HepG2 (cell line): ENCODE results near the gene CACNB4. TPM values are rescaled to one million over a fixed set of nuclear protein-coding genes. Genes with fewer than 3 reads are reported as not detected.

Experiments used
- ATAC-seq: fragments of 200-7000 bp; cut with Tn5 transposase; 3 replicates; pipeline ENCODE4 v1.9.1; 2020; ENCODE audit warnings: mild to moderate bottlenecking, moderate library complexity
- BruUV-seq: library from RNA; stranded (reverse); fragments of 400-500 nt; replicated peaks from 2 replicates; lab custom pipeline; 2021; lab: Mats Ljungman, UMichigan
- CTCF ChIA-PET: fragments of 300-600 bp; formaldehyde crosslinking; extraction: SDS; loops from one replicate; lab custom pipeline; 2021; ENCODE audit warnings: low total read pairs, inconsistent platforms, low intra/inter-chr PET ratio; lab: Yijun Ruan, JAX
- POLR2A ChIA-PET: fragments of 350-600 bp; sonication (Branson Sonifier 250); formaldehyde crosslinking; loops from one replicate; lab custom pipeline; 2020; ENCODE audit warnings: antibody characterized with exemption, inconsistent platforms; lab: Yijun Ruan, JAX
- DNase-seq: peaks from one replicate; pipeline ENCODE4 v3.0.0-alpha.2; 2015; ENCODE audit warnings: low spot score
- FAIRE-seq: peaks from 3 replicates; lab custom pipeline; 2011; peaks lifted over from hg19 to GRCh38; lab: Jason Lieb, UNC
- H2AFZ ChIP-seq: one replicate; pipeline ENCODE4 v1.6.1; 2011; ENCODE audit warnings: low read length, inconsistent platforms
- H3K27ac ChIP-seq: fragments of 300-600 bp; 3 replicates; pipeline ENCODE4 v1.8.0; 2011; ENCODE audit warnings: mixed run types, mild to moderate bottlenecking, mixed read lengths, low read length, inconsistent platforms; ENCODE audit not compliant: insufficient read depth; ENCODE audit errors: extremely low read length
- H3K27me3 ChIP-seq, 2 experiments: fragments of 200-600 bp in 1 of 2; 2 replicates in 1 of 2; 3 replicates in 1 of 2; pipeline versions ENCODE4 v1.6.0 to v1.8.0; 2011; ENCODE audit warnings: low read length in 2 of 2, mild to moderate bottlenecking in 2 of 2, moderate library complexity in 2 of 2, inconsistent platforms in 1 of 2; ENCODE audit not compliant: insufficient read depth in 2 of 2, control insufficient read depth in 1 of 2
- H3K36me3 ChIP-seq, 2 experiments: fragments of 200-600 bp in 1 of 2; replicated peaks in 1 of 2; 2 replicates in 1 of 2; 3 replicates in 1 of 2; pipeline versions ENCODE4 v1.5.1 to v1.8.0; 2011; ENCODE audit warnings: low read length in 2 of 2, inconsistent platforms in 1 of 2; ENCODE audit not compliant: insufficient read depth in 2 of 2, control insufficient read depth in 1 of 2
- H3K4me1 ChIP-seq: 2 replicates; pipeline ENCODE4 v1.5.1; 2012; ENCODE audit warnings: low read length, inconsistent platforms; ENCODE audit not compliant: insufficient read depth
- H3K4me2 ChIP-seq: 2 replicates; pipeline ENCODE4 v1.6.0; 2011; ENCODE audit warnings: low read depth, low read length, inconsistent platforms
- H3K4me3 ChIP-seq, 3 experiments: fragments of 200-600 bp in 1 of 3; sonication (generic), shearing (Covaris generic) in 1 of 3; replicated peaks in 1 of 3; 2 replicates each; pipeline ENCODE4 v1.5.1; 2011 to 2016; ENCODE audit warnings: low read length in 3 of 3, inconsistent platforms in 2 of 3, low read depth in 2 of 3, mild to moderate bottlenecking in 2 of 3, control low read depth in 1 of 3, mixed read lengths in 1 of 3; ENCODE audit not compliant: insufficient read depth in 1 of 3
- H3K79me2 ChIP-seq: one replicate; pipeline ENCODE4 v1.6.1; 2011; ENCODE audit warnings: low read length, inconsistent platforms; ENCODE audit not compliant: insufficient read depth
- H3K9ac ChIP-seq: 2 replicates; pipeline ENCODE4 v1.6.0; 2011; ENCODE audit warnings: mild to moderate bottlenecking, low read depth, low read length, inconsistent platforms; ENCODE audit not compliant: insufficient read depth
- H3K9me3 ChIP-seq: 2 replicates; pipeline ENCODE4 v1.5.1; 2012; ENCODE audit warnings: mild to moderate bottlenecking, low read length
- H4K20me1 ChIP-seq: 2 replicates; pipeline ENCODE4 v1.6.0; 2011; ENCODE audit warnings: inconsistent platforms, mild to moderate bottlenecking, low read length, moderate library complexity; ENCODE audit not compliant: insufficient read depth
- CEBPZ ChIP-seq: IDR thresholded peaks from 2 replicates; pipeline ENCODE4 v1.6.1; 2012; ENCODE audit warnings: low read length, improper control_type of control experiment
- DBP ChIP-seq: sonication (generic); formaldehyde crosslinking; IDR thresholded peaks from 2 replicates; pipeline ENCODE4 v1.4.0; 2020; ENCODE audit warnings: missing genetic modification reagents; ENCODE audit errors: not compliant biosample characterization
- KDM4B ChIP-seq: sonication (generic); formaldehyde crosslinking; IDR thresholded peaks from 2 replicates; pipeline ENCODE4 v1.4.0; 2020; ENCODE audit warnings: missing genetic modification reagents
- MBD4 ChIP-seq: IDR thresholded peaks from 2 replicates; pipeline ENCODE4 v1.6.1; 2012; ENCODE audit warnings: low read length, inconsistent platforms, borderline replicate concordance
- MYPOP ChIP-seq: sonication (generic); formaldehyde crosslinking; IDR thresholded peaks from 2 replicates; pipeline ENCODE4 v1.8.1; 2023; ENCODE audit warnings: mild to moderate bottlenecking, moderate library complexity, missing genetic modification reagents
- PAXIP1 ChIP-seq: sonication (generic); formaldehyde crosslinking; conservative IDR thresholded peaks from 2 replicates; pipeline ENCODE4 v1.4.0; 2020; ENCODE audit warnings: mild to moderate bottlenecking, missing genetic modification reagents, moderate library complexity
- POGK ChIP-seq: sonication (generic); formaldehyde crosslinking; conservative IDR thresholded peaks from 2 replicates; pipeline ENCODE4 v1.8.0; 2022; ENCODE audit warnings: mild to moderate bottlenecking, moderate library complexity, missing genetic modification reagents
- TAF1 ChIP-seq: sonication (generic); formaldehyde crosslinking; IDR thresholded peaks from 2 replicates; pipeline ENCODE4 v1.4.0; 2020; ENCODE audit warnings: missing genetic modification reagents
- ZNF235 ChIP-seq: sonication (generic); formaldehyde crosslinking; IDR thresholded peaks from 2 replicates; pipeline ENCODE4 v1.8.1; 2023; ENCODE audit warnings: mild to moderate bottlenecking, missing genetic modification reagents, borderline replicate concordance
- ZNF24 ChIP-seq: fragments of 450-650 bp; IDR thresholded peaks from 2 replicates; pipeline ENCODE4 v1.6.1; 2017; ENCODE audit warnings: antibody characterized with exemption, mild to moderate bottlenecking
- ZNF33B ChIP-seq: sonication (generic); formaldehyde crosslinking; IDR thresholded peaks from 2 replicates; pipeline ENCODE4 v1.5.1; 2020; ENCODE audit warnings: mild to moderate bottlenecking, missing genetic modification reagents
- ZNF496 ChIP-seq: sonication (generic); formaldehyde crosslinking; IDR thresholded peaks from 2 replicates; pipeline ENCODE4 v1.8.1; 2023; ENCODE audit warnings: mild to moderate bottlenecking, moderate library complexity, missing genetic modification reagents; ENCODE audit not compliant: insufficient replicate concordance
- ZNF670 ChIP-seq: sonication (generic); formaldehyde crosslinking; IDR thresholded peaks from 2 replicates; pipeline ENCODE4 v1.8.0; 2022; ENCODE audit warnings: mild to moderate bottlenecking, missing genetic modification reagents, borderline replicate concordance
- WGBS: methylation state at CpG from one replicate; pipeline ENCODE4 v1.1.6; 2017; ENCODE audit warnings: low lambda C conversion rate; 5-methylcytosine and 5-hydroxymethylcytosine counted together
- in situ Hi-C: cut with HindIII; loops from 2 replicates; pipeline ENCODE4 v1.10.0; 2017; ENCODE audit warnings: low pct_unique_long_range_greater_than_20kb; ENCODE audit not compliant: extremely low pct_ligation_motif_present
- intact Hi-C: fragments of 100-400 bp; cut with micrococcal nuclease; formaldehyde crosslinking; loops from one replicate; pipeline ENCODE4 v1.10.0; 2022; ENCODE audit not compliant: unreplicated experiment
- polyA plus RNA-seq, 8 experiments: library from polyadenylated mRNA; depleted of rRNA in 3 of 8; stranded (reverse) in 7 of 8; unstranded in 1 of 8; fragments of >200 nt; fragmentation: Illumina TruSeq in 4 of 8; extraction: Trizol in 4 of 8; gene quantifications; 2 replicates each; pipeline versions ENCODE4 v1.2.1 to v1.2.3, GENCODE V29; 2011 to 2016; ENCODE audit warnings: low read depth in 4 of 8, missing spikeins in 1 of 8, mixed read lengths in 1 of 8; ENCODE audit not compliant: insufficient read depth in 1 of 8
- total RNA-seq, 5 experiments: library from RNA; depleted of rRNA; stranded (reverse); fragments of >200 nt; fragmentation: Illumina TruSeq; extraction: Trizol; gene quantifications; 2 replicates each; pipeline ENCODE4 v1.2.3, GENCODE V29; 2016; ENCODE audit warnings: low read depth in 1 of 5

CACNB4 gene
- total and polyA plus RNA-seq, 2 of the 13 experiments (the other 11 are each of a cell fraction or from before 2014, with no cell fraction given) = 5.1 to 14.3 TPM

- Histone ChIP-seq H3K4me3 (peak overlapping the region; percentile 31 to 69 (median 65)), H4K20me1 (no peaks in the 10 kb centered on the region), H3K36me3 (no peaks in the 10 kb centered on the region; a peak in 1 of 5 replicates), H3K27me3 (no peaks in the 10 kb centered on the region), H3K79me2 (peaks cover 24% of the 10 kb centered on the region), H3K9ac (peak overlapping the region; percentile 45; the same call in 1 of the 2 replicates), H3K4me1 (peaks cover 87% of the 10 kb centered on the region), H3K27ac (peak overlapping the region; percentile 49), H2AFZ (peak overlapping the region; percentile 99), H3K4me2 (peak overlapping the region; percentile 93), H3K9me3 (no peaks in the 10 kb centered on the region)
- WGBS = 2% methylated on average over 8 of the region's 8 CpGs
- intact Hi-C loops = no loop called here
- FAIRE-seq (peak; percentile 86), DNase-seq (peak; percentile 66), ATAC-seq (peak; percentile 89)
- in situ Hi-C loops = no loop called here
- BruUV-seq = no TSS peak
- ChIA-PET POLR2A (interaction anchor here (1.1 to 2.1 kb wide), 8 partner anchors 10 to 743 kb away, joined by 3 to 20 read pairs (median 6); partner anchors contain the start of genes ARL5A and PRPF40A), CTCF (interaction anchor here (1.0 kb wide), 1 partner anchor 52 kb away, joined by 3 read pairs; no protein-coding TSS in a partner anchor)
- TF ChIP-seq ZNF496 (CRISPR knock-in tag) (no peak), ZNF670 (no peak), KDM4B (CRISPR knock-in tag) (no peak), DBP (CRISPR knock-in tag) (no peak), TAF1 (CRISPR knock-in tag) (no peak), ZNF235 (CRISPR knock-in tag) (no peak), MYPOP (CRISPR knock-in tag) (no peak), CEBPZ (no peak), POGK (no peak), ZNF24 (no peak), ZNF33B (CRISPR knock-in tag) (no peak), MBD4 (no peak), PAXIP1 (CRISPR knock-in tag) (peak; percentile 36; the same call in 1 of the 2 replicates)
These were observed 125.0 kb downstream of the CACNB4 start for GRCh38 chr2:151973901-151974199.
